OCI-LY7 (cell line): ENCODE measurements around the gene CACNG5. TPM values are rescaled to one million over a fixed set of nuclear protein-coding genes. Genes with fewer than 3 reads are reported as not detected.

Source experiments
- BruUV-seq: library from RNA; stranded (reverse); fragments of 400-500 nt; replicated peaks from 2 replicates; lab custom pipeline; 2021; lab: Mats Ljungman, UMichigan
- CTCF ChIA-PET: fragments of 300-600 bp; sonication (Branson Sonifier 250); formaldehyde crosslinking; loops from one replicate; lab custom pipeline; 2022; ENCODE audit warnings: antibody characterized with exemption; ENCODE audit not compliant: unreplicated experiment; lab: Charles Lee
- POLR2A ChIA-PET: fragments of 300-600 bp; sonication (Branson Sonifier 250); formaldehyde crosslinking; loops from one replicate; lab custom pipeline; 2022; ENCODE audit warnings: antibody characterized with exemption; lab: Charles Lee
- DNase-seq: peaks from one replicate; pipeline ENCODE4 v3.0.0-alpha.2; 2015; ENCODE audit warnings: low spot score
- H2AFZ ChIP-seq: fragments of 200-600 bp; sonication (generic), shearing (Covaris generic); 2 replicates; pipeline ENCODE4 v1.6.1; 2014; ENCODE audit warnings: mild to moderate bottlenecking, antibody characterized with exemption, low read length, moderate library complexity
- H3K27ac ChIP-seq: fragments of 200-600 bp; sonication (generic); 2 replicates; pipeline ENCODE4 v1.5.1; 2014; ENCODE audit warnings: mixed run types, low read depth, mild to moderate bottlenecking, moderate library complexity, low read length, inconsistent platforms; ENCODE audit not compliant: poor library complexity, severe bottlenecking
- H3K36me3 ChIP-seq: fragments of 200-600 bp; sonication (generic); 2 replicates; pipeline ENCODE4 v1.6.1; 2014; ENCODE audit warnings: mild to moderate bottlenecking, antibody characterized with exemption, low read length, moderate library complexity, mixed read lengths; ENCODE audit not compliant: insufficient read depth
- H3K4me1 ChIP-seq: fragments of 200-600 bp; sonication (generic); 2 replicates; pipeline ENCODE4 v1.5.1; 2014; ENCODE audit warnings: mild to moderate bottlenecking, low read length; ENCODE audit not compliant: insufficient read depth, poor library complexity, severe bottlenecking
- H3K4me2 ChIP-seq: fragments of 200-600 bp; sonication (generic); 2 replicates; pipeline ENCODE4 v1.6.1; 2014; ENCODE audit warnings: mild to moderate bottlenecking, low read length
- H3K4me3 ChIP-seq: fragments of 200-600 bp; sonication (generic); 2 replicates; pipeline ENCODE4 v1.5.1; 2014; ENCODE audit warnings: mild to moderate bottlenecking, low read depth, low read length; ENCODE audit not compliant: poor library complexity, severe bottlenecking
- H3K79me2 ChIP-seq: fragments of 200-600 bp; sonication (generic); 2 replicates; pipeline ENCODE4 v1.6.1; 2016; ENCODE audit warnings: low read depth, mild to moderate bottlenecking, low read length, moderate library complexity, mixed read lengths; ENCODE audit not compliant: insufficient read depth
- H3K9me2 ChIP-seq: fragments of 200-600 bp; sonication (generic); 2 replicates; pipeline ENCODE4 v1.6.1; 2016; ENCODE audit warnings: mild to moderate bottlenecking, low read length, mixed read lengths; ENCODE audit not compliant: insufficient read depth
- H3K9me3 ChIP-seq: fragments of 200-600 bp; sonication (generic); 2 replicates; pipeline ENCODE4 v1.6.1; 2014; ENCODE audit warnings: mild to moderate bottlenecking, mixed run types, low read length, mixed read lengths
- H4K20me1 ChIP-seq: fragments of 200-600 bp; sonication (generic); 2 replicates; pipeline ENCODE4 v1.6.1; 2014; ENCODE audit warnings: mild to moderate bottlenecking, antibody characterized with exemption, low read length, moderate library complexity, mixed read lengths; ENCODE audit not compliant: insufficient read depth
- EZH2phosphoT487 ChIP-seq: fragments of 200-600 bp; sonication (generic); IDR thresholded peaks from 2 replicates; pipeline ENCODE4 v1.6.1; 2018; ENCODE audit warnings: low read depth, borderline replicate concordance, mild to moderate bottlenecking, mixed run types, antibody characterized with exemption, low read length, moderate library complexity, mixed read lengths
- intact Hi-C: fragments of 100-400 bp; cut with micrococcal nuclease; formaldehyde crosslinking; loops from one replicate; pipeline ENCODE4 v1.10.0; 2022; ENCODE audit not compliant: unreplicated experiment
- total RNA-seq, 2 experiments: library from RNA; depleted of rRNA in 1 of 2; stranded (reverse); fragments of >200 nt in 1 of 2; shearing (Covaris generic) in 1 of 2; gene quantifications; 2 replicates each; pipeline ENCODE4 v1.2.3, GENCODE V29; 2014 to 2022
- TF ChIP-seq, protein P1 (sequence below): fragments of 200-600 bp; sonication (generic); conservative IDR thresholded peaks from 2 replicates; pipeline ENCODE4 v1.5.1; 2014; ENCODE audit warnings: mild to moderate bottlenecking, antibody characterized with exemption, low read length, moderate library complexity, mixed read lengths

CACNG5 gene
- total RNA-seq, 2 experiments from 2014 or later: not detected

- ChIA-PET CTCF (no interaction called here), POLR2A (no interaction called here)
- no peak overlapping the region for H3K27ac ChIP-seq
- intact Hi-C loops: no loop called here
- H3K79me2 ChIP-seq: no peaks in the 10 kb centered on the region
- H3K4me2 ChIP-seq: no peak overlapping the region
- H4K20me1 ChIP-seq: no peaks in the 10 kb centered on the region
- BruUV-seq: no TSS peak
- H3K36me3 ChIP-seq: no peaks in the 10 kb centered on the region
- no peaks in the 10 kb centered on the region for H3K9me3 ChIP-seq
- peak; percentile 15 for DNase-seq
- H3K4me1 ChIP-seq: no peaks in the 10 kb centered on the region
- H3K4me3 ChIP-seq: no peak overlapping the region
- no peak overlapping the region for H2AFZ ChIP-seq
- TF ChIP-seq, protein P1, sequence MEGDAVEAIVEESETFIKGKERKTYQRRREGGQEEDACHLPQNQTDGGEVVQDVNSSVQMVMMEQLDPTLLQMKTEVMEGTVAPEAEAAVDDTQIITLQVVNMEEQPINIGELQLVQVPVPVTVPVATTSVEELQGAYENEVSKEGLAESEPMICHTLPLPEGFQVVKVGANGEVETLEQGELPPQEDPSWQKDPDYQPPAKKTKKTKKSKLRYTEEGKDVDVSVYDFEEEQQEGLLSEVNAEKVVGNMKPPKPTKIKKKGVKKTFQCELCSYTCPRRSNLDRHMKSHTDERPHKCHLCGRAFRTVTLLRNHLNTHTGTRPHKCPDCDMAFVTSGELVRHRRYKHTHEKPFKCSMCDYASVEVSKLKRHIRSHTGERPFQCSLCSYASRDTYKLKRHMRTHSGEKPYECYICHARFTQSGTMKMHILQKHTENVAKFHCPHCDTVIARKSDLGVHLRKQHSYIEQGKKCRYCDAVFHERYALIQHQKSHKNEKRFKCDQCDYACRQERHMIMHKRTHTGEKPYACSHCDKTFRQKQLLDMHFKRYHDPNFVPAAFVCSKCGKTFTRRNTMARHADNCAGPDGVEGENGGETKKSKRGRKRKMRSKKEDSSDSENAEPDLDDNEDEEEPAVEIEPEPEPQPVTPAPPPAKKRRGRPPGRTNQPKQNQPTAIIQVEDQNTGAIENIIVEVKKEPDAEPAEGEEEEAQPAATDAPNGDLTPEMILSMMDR: no peak
- TF ChIP-seq EZH2phosphoT487: no peak
- H3K9me2 ChIP-seq: no peaks in the 10 kb centered on the region
Observed at GRCh38 chr17:66799849-66800537, 34.9 kb upstream of the CACNG5 start.

DNA sequence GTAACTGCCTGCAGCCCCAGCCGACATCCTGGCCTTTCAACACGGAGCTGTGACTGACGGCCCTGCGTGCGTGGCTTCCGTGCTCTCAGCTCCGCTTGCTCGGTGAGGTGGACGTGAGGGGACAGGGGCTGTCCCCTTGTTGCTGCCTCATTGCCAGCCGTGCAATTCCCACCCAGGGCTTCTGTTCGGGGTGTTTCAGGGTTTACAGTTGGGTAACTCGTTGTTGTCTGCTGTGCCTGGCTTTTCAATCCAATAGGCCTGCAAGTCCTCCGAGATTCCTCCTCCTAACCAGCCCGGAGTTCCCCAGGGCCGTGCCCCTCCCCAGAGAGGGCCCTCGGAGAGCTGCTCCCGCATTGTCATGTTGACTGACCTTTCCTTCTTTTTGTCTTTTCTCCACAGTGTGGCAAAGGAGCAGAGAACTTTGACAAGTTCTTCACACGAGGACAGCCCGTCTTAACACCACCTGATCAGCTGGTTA, 31.4 kb upstream of the CACNG5 start:
- Histone ChIP-seq H3K9me2 (no peaks in the 10 kb centered on the region), H3K4me3 (no peak overlapping the region), H2AFZ (no peak overlapping the region), H3K27ac (no peak overlapping the region), H3K36me3 (no peaks in the 10 kb centered on the region), H3K4me1 (peaks cover 33% of the 10 kb centered on the region), H3K79me2 (no peaks in the 10 kb centered on the region), H3K4me2 (no peak overlapping the region), H3K9me3 (no peaks in the 10 kb centered on the region), H4K20me1 (no peaks in the 10 kb centered on the region)
- ChIA-PET CTCF (no interaction called here), POLR2A (interaction anchor here (0.6 to 0.8 kb wide), 2 partner anchors 14 to 298 kb away, joined by 3 to 5 read pairs; no protein-coding TSS in a partner anchor)
- no peak for TF ChIP-seq EZH2phosphoT487
- TF ChIP-seq, protein P1: no peak
- BruUV-seq: no TSS peak
- intact Hi-C loops: no loop called here
- no peak for DNase-seq

DNA sequence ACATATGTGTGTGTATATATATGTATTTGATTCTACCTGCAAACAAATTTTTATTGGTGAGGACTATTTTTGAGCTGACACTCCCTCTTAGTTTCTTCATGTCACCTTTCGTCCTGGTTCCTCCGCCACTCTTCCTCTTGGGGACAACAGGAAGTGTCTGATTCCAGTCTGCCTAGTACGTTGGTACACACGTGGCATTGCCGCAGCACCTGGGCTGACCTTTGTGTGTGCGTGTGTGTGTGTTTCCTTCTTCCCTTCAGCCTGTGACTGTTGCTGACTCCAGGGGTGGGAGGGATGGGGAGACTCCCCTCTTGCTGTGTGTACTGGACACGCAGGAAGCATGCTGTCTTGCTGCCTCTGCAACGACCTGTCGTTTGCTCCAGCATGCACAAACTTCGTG, 29.4 kb upstream of the CACNG5 start:
- Histone ChIP-seq H3K27ac (no peak overlapping the region), H2AFZ (no peak overlapping the region), H3K4me3 (no peak overlapping the region), H3K79me2 (no peaks in the 10 kb centered on the region), H3K9me2 (no peaks in the 10 kb centered on the region), H4K20me1 (no peaks in the 10 kb centered on the region), H3K4me2 (peak overlapping the region; percentile 29; the same call in 1 of the 2 replicates), H3K4me1 (peaks cover 53% of the 10 kb centered on the region), H3K36me3 (no peaks in the 10 kb centered on the region), H3K9me3 (no peaks in the 10 kb centered on the region)
- no TSS peak for BruUV-seq
- intact Hi-C loops: no loop called here
- ChIA-PET CTCF (no interaction called here), POLR2A (no interaction called here)
- TF ChIP-seq, protein P1: no peak
- TF ChIP-seq EZH2phosphoT487: no peak
- DNase-seq: peak; percentile 64
